Sciatic nerve (tissue), 2 donors: Measurements from ENCODE around the gene NABP2. TPM values are rescaled to one million over a fixed set of nuclear protein-coding genes. Genes with fewer than 3 reads are reported as not detected.

ENCODE experiments used
- ATAC-seq: fragments of 200-7000 bp; cut with Tn5 transposase; one replicate; pipeline ENCODE4 v1.9.1; 2020; ENCODE audit warnings: mild to moderate bottlenecking, moderate library complexity
- DNase-seq: peaks from one replicate; pipeline ENCODE4 v3.0.0-alpha.2; 2020; ENCODE audit warnings: low spot score
- intact Hi-C: fragments of 100-400 bp; cut with DNase I; formaldehyde crosslinking; loops from one replicate; pipeline ENCODE4 v1.14.2; 2022
- total RNA-seq: library from RNA; stranded (reverse); fragmentation: NEBNext Ultra II Directional; extraction: Animal tissue kit (Norgen Biotek cat#: 25700); gene quantifications from one replicate; pipeline ENCODE4 v1.2.1, GENCODE V29; 2021
- donor health status: DM: no; HTN: no; CAD: no.
- donor health status: DM: no; HTN: no; CAD: no.

The NABP2 gene
- total RNA-seq, 1 donor from 2014 or later, result 18.5 TPM

GRCh38 chr12:56206452-56207166 lies 17.5 kb upstream of the NABP2 start:
- ATAC-seq (peak; percentile 66), DNase-seq (no peak)
- intact Hi-C loops, result no loop called here

- DNase-seq, result no peak
- intact Hi-C loops, result no loop called here
- ATAC-seq, result no peak
Observed at GRCh38 chr12:56208006-56208405, 16.1 kb upstream of the NABP2 start.

GRCh38 chr12:56212361-56212760 lies 11.8 kb upstream of the NABP2 start:
- ATAC-seq, result no peak
- no peak for DNase-seq
- intact Hi-C loops, result no loop called here

DNA sequence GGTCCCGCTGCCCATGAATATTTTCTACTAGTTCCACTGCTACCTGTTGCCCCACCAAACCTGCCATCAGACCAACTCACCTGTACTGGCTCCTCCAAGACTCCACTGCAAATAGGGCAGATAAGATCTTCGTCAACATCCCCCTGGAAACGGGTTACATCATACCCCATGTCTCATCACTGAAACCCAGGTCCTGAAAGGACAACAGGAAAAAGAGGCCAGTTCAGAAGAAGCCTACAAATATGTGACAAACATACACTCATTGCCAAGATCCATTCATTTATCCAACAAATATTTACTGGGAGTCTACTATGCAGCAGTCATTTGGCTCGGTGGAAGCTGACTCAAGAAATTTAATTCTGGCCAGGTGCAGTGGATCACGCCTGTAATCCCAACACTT lies 10.3 kb upstream of the NABP2 start:
- intact Hi-C loops, result no loop called here
- DNase-seq, result no peak
- ATAC-seq, result no peak

- intact Hi-C loops, result no loop called here
- DNase-seq, result no peak
- ATAC-seq, result no peak
Observed at GRCh38 chr12:56216461-56216860, 7.7 kb upstream of the NABP2 start.

- DNase-seq (no peak), ATAC-seq (no peak)
- intact Hi-C loops, result no loop called here
Observed at GRCh38 chr12:56219840-56220239, 4.3 kb upstream of the NABP2 start.

DNA sequence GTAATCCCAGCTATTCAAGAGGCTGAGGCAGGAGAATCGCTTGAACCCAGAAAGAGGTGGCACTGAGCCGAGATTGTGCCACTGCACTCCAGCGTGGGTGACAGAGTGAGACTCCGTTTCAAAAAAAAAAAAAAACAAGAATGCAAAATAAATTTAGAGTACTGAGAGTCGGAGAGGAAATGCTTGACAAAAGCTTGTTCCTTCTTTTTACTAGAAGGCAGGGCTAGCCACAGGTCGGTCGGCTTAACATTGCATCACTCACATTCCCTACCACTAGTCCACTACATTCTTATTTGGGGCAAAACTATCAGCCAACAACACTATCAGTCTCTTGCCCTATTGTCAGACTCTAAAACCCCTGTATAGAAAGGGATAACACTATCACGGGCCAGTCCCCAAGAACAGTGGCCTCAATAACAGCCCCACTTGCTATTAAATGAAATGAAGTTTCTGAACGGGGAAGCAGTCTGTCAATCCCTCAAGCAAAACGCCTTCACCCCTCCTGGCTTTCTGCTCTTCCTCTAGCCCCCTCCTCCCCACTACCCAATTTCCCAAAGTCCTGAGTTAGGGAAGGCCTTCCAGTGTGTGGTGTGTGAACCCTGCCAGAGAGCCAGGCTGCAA lies 3.4 kb upstream of the NABP2 start:
- ATAC-seq (no peak), DNase-seq (no peak)
- intact Hi-C loops, result no loop called here

- intact Hi-C loops, result no loop called here
- ATAC-seq, result peak; percentile 32
- peak; percentile 78 for DNase-seq
Observed at GRCh38 chr12:56221232-56221756, 2.8 kb upstream of the NABP2 start.

- DNase-seq (peak; percentile 99), ATAC-seq (peak; percentile 95)
- intact Hi-C loops, result no loop called here
Observed at GRCh38 chr12:56221757-56222530, 2.2 kb upstream of the NABP2 start, which contains the start of gene RNF41. TSS of gene RNF41 (minus strand) at chr12:56221922. CDS start at chr12:56214047, 7,875 bp downstream.

- DNase-seq (no peak), ATAC-seq (no peak)
- intact Hi-C loops, result no loop called here
Observed at GRCh38 chr12:56222531-56222895, 1.6 kb upstream of the NABP2 start.

GRCh38 chr12:56223571-56224101 lies 506 bp upstream of the NABP2 start:
- DNase-seq (no peak), ATAC-seq (no peak)
- intact Hi-C loops, result no loop called here

GRCh38 chr12:56224954-56225353 lies 812 bp downstream of the NABP2 start:
- intact Hi-C loops, result no loop called here
- no peak for ATAC-seq

DNA sequence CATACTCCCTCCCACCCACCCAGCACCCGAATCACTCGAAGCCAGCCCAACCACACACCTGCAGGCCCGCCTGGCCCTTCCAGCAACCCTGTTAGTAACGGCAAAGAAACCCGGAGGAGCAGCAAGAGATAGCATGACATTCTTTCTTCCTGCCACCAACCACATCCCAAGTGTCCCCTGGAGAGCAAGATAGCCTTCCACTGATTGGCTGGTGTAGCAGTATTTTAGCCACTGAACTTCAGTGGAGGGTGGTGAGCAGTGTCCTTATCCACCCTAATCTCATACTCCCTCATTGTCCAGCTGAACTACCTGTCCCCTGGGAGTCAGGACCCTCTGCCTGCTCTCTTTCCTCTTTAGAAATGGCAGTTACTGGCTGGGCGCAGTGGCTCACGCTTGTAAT lies 4.9 kb downstream of the NABP2 start:
- intact Hi-C loops, result no loop called here
- DNase-seq, result no peak
- ATAC-seq, result no peak

More at GRCh38 chr12:56224954-56225353, 812 bp downstream of the NABP2 start:
- no peak for DNase-seq

GRCh38 chr12:56229916-56230431 lies 5.8 kb downstream of the NABP2 start, which contains the start of gene SLC39A5:
TSS of gene SLC39A5 (plus strand) at chr12:56230051. CDS start at chr12:56231275, 1,224 bp downstream.
- intact Hi-C loops, result loop anchor here (5.0 kb wide), 1 partner anchor 192 kb away; no protein-coding TSS in a partner anchor
- ATAC-seq (no peak), DNase-seq (no peak)

DNA sequence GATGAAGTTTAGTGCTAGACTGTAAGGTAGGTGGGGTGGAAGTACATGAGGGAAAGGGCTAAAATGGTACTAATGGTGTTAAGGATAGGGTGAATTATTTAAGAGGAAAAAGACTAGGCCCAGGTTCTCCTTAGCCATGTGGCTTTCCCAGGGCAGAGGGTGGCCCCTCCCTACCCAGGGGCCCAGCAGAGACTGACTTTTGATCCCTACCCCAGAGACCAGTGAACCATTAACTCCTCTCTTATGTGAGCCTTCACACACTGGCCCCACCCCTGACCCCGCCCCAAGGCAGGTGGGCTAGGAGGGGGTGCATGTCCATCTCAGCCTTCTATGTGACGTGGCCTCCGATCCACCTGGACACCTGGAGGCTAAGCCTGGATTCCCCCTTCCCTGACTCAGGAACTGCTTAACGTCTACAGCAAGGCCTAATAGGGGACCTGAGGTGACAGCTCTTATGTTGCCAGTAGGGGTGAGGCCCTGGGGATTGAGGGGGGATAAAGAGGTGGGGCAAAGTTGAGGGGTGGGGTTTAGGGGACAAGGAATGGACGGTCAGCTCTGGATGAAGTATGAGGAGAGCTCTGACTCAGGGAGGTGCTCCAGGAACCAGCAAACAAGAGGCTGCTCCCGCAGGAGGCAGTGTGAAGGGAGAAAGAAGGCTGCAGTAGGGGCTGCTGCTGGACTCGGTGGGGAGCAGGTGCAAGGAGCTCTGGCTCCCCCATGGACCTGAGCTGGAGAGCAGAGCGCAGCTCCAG lies 6.5 kb downstream of the NABP2 start:
- ATAC-seq (no peak), DNase-seq (no peak)
- intact Hi-C loops, result loop anchor here (5.0 kb wide), 1 partner anchor 192 kb away; no protein-coding TSS in a partner anchor

DNA sequence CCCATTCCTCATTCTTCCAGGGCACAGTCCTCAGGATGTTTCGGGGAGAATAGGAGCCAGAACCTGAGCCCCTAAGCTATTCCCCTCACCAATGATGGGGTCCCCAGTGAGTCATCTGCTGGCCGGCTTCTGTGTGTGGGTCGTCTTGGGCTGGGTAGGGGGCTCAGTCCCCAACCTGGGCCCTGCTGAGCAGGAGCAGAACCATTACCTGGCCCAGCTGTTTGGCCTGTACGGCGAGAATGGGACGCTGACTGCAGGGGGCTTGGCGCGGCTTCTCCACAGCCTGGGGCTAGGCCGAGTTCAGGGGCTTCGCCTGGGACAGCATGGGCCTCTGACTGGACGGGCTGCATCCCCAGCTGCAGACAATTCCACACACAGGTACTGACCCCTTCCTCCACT lies 7.0 kb downstream of the NABP2 start:
- DNase-seq (no peak), ATAC-seq (no peak)
- intact Hi-C loops, result loop anchor here (5.0 kb wide), 1 partner anchor 191 kb away; no protein-coding TSS in a partner anchor

DNA sequence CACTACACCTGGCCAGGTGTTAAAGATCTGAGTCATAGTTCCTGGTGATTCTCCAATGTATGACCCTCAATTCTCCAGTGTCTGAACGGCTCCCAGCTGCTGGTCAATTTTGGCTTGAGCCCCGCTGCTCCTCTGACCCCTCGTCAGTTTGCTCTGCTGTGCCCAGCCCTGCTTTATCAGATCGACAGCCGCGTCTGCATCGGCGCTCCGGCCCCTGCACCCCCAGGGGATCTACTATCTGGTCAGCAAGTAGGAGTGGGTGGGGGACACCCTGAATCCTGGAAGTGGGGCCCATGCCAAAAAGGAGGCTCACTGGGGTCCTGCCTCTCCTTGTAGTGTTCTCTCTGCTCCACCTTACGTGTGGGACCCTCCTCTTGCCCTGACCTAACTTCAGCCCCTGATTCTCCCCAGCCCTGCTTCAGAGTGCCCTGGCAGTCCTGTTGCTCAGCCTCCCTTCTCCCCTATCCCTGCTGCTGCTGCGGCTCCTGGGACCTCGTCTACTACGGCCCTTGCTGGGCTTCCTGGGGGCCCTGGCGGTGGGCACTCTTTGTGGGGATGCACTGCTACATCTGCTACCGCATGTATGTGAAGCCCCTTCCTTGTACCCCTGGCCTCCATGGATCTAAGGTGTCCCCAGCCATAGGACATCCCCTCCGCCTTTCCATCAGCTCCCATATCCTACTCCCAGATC lies 10.7 kb downstream of the NABP2 start:
- ATAC-seq (no peak), DNase-seq (no peak)
- intact Hi-C loops, result loop anchor here (5.0 kb wide), 1 partner anchor 187 kb away; no protein-coding TSS in a partner anchor

- DNase-seq, result no peak
- intact Hi-C loops, result no loop called here
- no peak for ATAC-seq
Observed at GRCh38 chr12:56236091-56236490, 11.9 kb downstream of the NABP2 start.
